CD4-positive, alpha-beta T cell (primary cell): ENCODE results near the gene SKOR1. TPM values are rescaled to one million over a fixed set of nuclear protein-coding genes. Genes with fewer than 3 reads are reported as not detected.

Source experiments
- ATAC-seq: fragments of 200-7000 bp; cut with Tn5 transposase; one replicate; pipeline ENCODE4 v1.10.0; 2022; ENCODE audit warnings: mild to moderate bottlenecking; ENCODE audit not compliant: poor library complexity
- CTCF ChIA-PET: fragments of 350-600 bp; sonication (Branson Sonifier 250); formaldehyde crosslinking; loops from one replicate; lab custom pipeline; 2021; ENCODE audit warnings: antibody characterized with exemption, inconsistent platforms; lab: Charles Lee
- POLR2A ChIA-PET: fragments of 350-600 bp; sonication (Branson Sonifier 250); formaldehyde crosslinking; loops from one replicate; lab custom pipeline; 2021; ENCODE audit warnings: antibody characterized with exemption, inconsistent platforms; lab: Charles Lee
- DNase-seq, 14 experiments: peaks; one replicate each; pipeline ENCODE4 v3.0.0-alpha.2; 2013 to 2020; ENCODE audit warnings: mixed read lengths in 2 of 14
- H3K27ac ChIP-seq, 2 donors: one replicate each; pipeline versions ENCODE4 v1.5.1 to v1.7.0; 2013; ENCODE audit warnings: low read length in 2 of 2, low read depth in 1 of 2, mild to moderate bottlenecking in 1 of 2
- H3K27me3 ChIP-seq, 2 experiments: 1 replicate in 1 of 2; 2 replicates in 1 of 2; pipeline versions ENCODE4 v1.6.1 to v1.7.0; 2013; ENCODE audit warnings: low read length in 2 of 2, control low read depth in 1 of 2, mild to moderate bottlenecking in 1 of 2, moderate library complexity in 1 of 2; ENCODE audit not compliant: insufficient read depth in 2 of 2, control insufficient read depth in 1 of 2
- H3K36me3 ChIP-seq: one replicate; pipeline ENCODE4 v1.6.1; 2013; ENCODE audit warnings: low read length, control low read depth; ENCODE audit not compliant: insufficient read depth
- H3K4me1 ChIP-seq: one replicate; pipeline ENCODE4 v1.6.1; 2013; ENCODE audit warnings: low read length, control low read depth; ENCODE audit not compliant: insufficient read depth
- H3K4me3 ChIP-seq: one replicate; pipeline ENCODE4 v1.5.1; 2013; ENCODE audit warnings: mild to moderate bottlenecking, low read length, moderate library complexity
- H3K9me3 ChIP-seq, 2 experiments: 1 replicate in 1 of 2; 2 replicates in 1 of 2; pipeline versions ENCODE4 v1.6.1 to v1.7.0; 2013; ENCODE audit warnings: low read length in 2 of 2, mild to moderate bottlenecking in 2 of 2, control low read depth in 1 of 2, moderate library complexity in 1 of 2; ENCODE audit not compliant: control insufficient read depth in 1 of 2, insufficient read depth in 1 of 2
- H3K27ac Mint-ChIP-seq: one replicate; pipeline ENCODE4 v1.8.0; 2020; ENCODE audit warnings: mixed read lengths
- H3K27me3 Mint-ChIP-seq: one replicate; pipeline ENCODE4 v1.8.0; 2021; ENCODE audit warnings: mixed read lengths
- H3K36me3 Mint-ChIP-seq: one replicate; pipeline ENCODE4 v1.8.0; 2021; ENCODE audit warnings: low read depth, mixed read lengths
- H3K4me1 Mint-ChIP-seq: one replicate; pipeline ENCODE4 v1.8.0; 2021; ENCODE audit warnings: low read depth, mixed read lengths
- H3K4me3 Mint-ChIP-seq: one replicate; pipeline ENCODE4 v1.8.0; 2020; ENCODE audit warnings: mild to moderate bottlenecking, mixed read lengths
- H3K9me3 Mint-ChIP-seq: one replicate; pipeline ENCODE4 v1.8.0; 2020; ENCODE audit warnings: mixed read lengths
- CTCF ChIP-seq: fragments of 200-600 bp; IDR thresholded peaks from one replicate; pipeline ENCODE4 v1.8.0; 2022; ENCODE audit warnings: antibody characterized with exemption, mild to moderate bottlenecking
- intact Hi-C, 2 experiments: fragments of 100-400 bp; cut with DNase I in 1 of 2; cut with micrococcal nuclease in 1 of 2; formaldehyde crosslinking; loops; one replicate each; pipeline versions ENCODE4 v1.15.1 to v1.9.0; 2023 to 2025; cut with DNase I, micrococcal nuclease
- total RNA-seq, 174 experiments: library from RNA in 2 of 174; stranded (reverse) in 2 of 174; gene quantifications; one replicate each; pipeline ENCODE4 v1.2.3 and lab custom pipeline; 2021 to 2026

Gene SKOR1
- total RNA-seq, 2 experiments from 2014 or later = 1.8 to 2.2 TPM

GRCh38 chr15:67852418-67852817, 27.1 kb downstream of the SKOR1 start:
- Mint-ChIP-seq H3K4me3 (no peak overlapping the region), H3K27ac (no peak overlapping the region), H3K9me3 (no peaks in the 10 kb centered on the region), H3K36me3 (no peaks in the 10 kb centered on the region), H3K4me1 (no peaks in the 10 kb centered on the region), H3K27me3 (no peaks in the 10 kb centered on the region)
- no peak for TF ChIP-seq CTCF
- intact Hi-C loops = no loop called here
- H3K4me1 ChIP-seq = no peaks in the 10 kb centered on the region
- H3K9me3 ChIP-seq = no peaks in the 10 kb centered on the region
- ATAC-seq = no peak
- no peak overlapping the region for H3K4me3 ChIP-seq
- ChIA-PET CTCF (no interaction called here), POLR2A (no interaction called here)
- H3K27ac ChIP-seq = no peak overlapping the region
- no peak for DNase-seq
- H3K27me3 ChIP-seq = no peaks in the 10 kb centered on the region
- no peaks in the 10 kb centered on the region for H3K36me3 ChIP-seq

- intact Hi-C loops = no loop called here
- H3K36me3 ChIP-seq = no peaks in the 10 kb centered on the region
- ChIA-PET POLR2A (no interaction called here), CTCF (interaction anchor here (0.7 kb wide), 2 partner anchors 217 to 662 kb away, joined by 3 to 4 read pairs; no protein-coding TSS in a partner anchor)
- Mint-ChIP-seq H3K27ac (no peak overlapping the region), H3K36me3 (no peaks in the 10 kb centered on the region), H3K4me1 (no peaks in the 10 kb centered on the region), H3K4me3 (no peak overlapping the region), H3K27me3 (no peaks in the 10 kb centered on the region), H3K9me3 (no peaks in the 10 kb centered on the region)
- ATAC-seq (no peak), DNase-seq (no peak)
- TF ChIP-seq CTCF = no peak
- no peak overlapping the region for H3K4me3 ChIP-seq
- H3K9me3 ChIP-seq = no peaks in the 10 kb centered on the region
- no peaks in the 10 kb centered on the region for H3K27me3 ChIP-seq
- no peak overlapping the region for H3K27ac ChIP-seq
- no peaks in the 10 kb centered on the region for H3K4me1 ChIP-seq
These were observed 28.1 kb downstream of the SKOR1 start for GRCh38 chr15:67853454-67853853.

- no peaks in the 10 kb centered on the region for H3K4me1 Mint-ChIP-seq
- H3K4me3 Mint-ChIP-seq = no peak overlapping the region
- no peaks in the 10 kb centered on the region for H3K9me3 Mint-ChIP-seq
- DNase-seq (no peak), ATAC-seq (no peak)
- H3K36me3 Mint-ChIP-seq = no peaks in the 10 kb centered on the region
- Histone ChIP-seq H3K36me3 (no peaks in the 10 kb centered on the region), H3K4me1 (no peaks in the 10 kb centered on the region), H3K4me3 (no peak overlapping the region), H3K9me3 (no peaks in the 10 kb centered on the region), H3K27me3 (no peaks in the 10 kb centered on the region), H3K27ac (no peak overlapping the region)
- POLR2A ChIA-PET = no interaction called here
- TF ChIP-seq CTCF = no peak
- no peak overlapping the region for H3K27ac Mint-ChIP-seq
- H3K27me3 Mint-ChIP-seq = no peaks in the 10 kb centered on the region
- intact Hi-C loops = no loop called here
- CTCF ChIA-PET = no interaction called here
These were observed 29.0 kb downstream of the SKOR1 start for GRCh38 chr15:67854358-67854757.
